IMR-90 (cell line): ENCODE data around the gene HYDIN. TPM values are rescaled to one million over a fixed set of nuclear protein-coding genes. Genes with fewer than 3 reads are reported as not detected.

Experiments
- ATAC-seq: fragments of 200-7000 bp; cut with Tn5 transposase; 2 replicates; pipeline ENCODE4 v1.9.1; 2020; ENCODE audit warnings: low read depth, mild to moderate bottlenecking, moderate library complexity
- BruUV-seq: library from RNA; stranded (reverse); fragments of 400-500 nt; replicated peaks from 2 replicates; lab custom pipeline; 2021; lab: Mats Ljungman, UMichigan
- CTCF ChIA-PET: fragments of 300-600 bp; formaldehyde crosslinking; extraction: SDS; loops from one replicate; lab custom pipeline; 2021; ENCODE audit warnings: antibody characterized with exemption; lab: Yijun Ruan, JAX
- POLR2A ChIA-PET: fragments of 300-600 bp; sonication (Branson Sonifier 250); formaldehyde crosslinking; loops from one replicate; lab custom pipeline; 2022; ENCODE audit warnings: antibody characterized with exemption; ENCODE audit not compliant: unreplicated experiment; lab: Charles Lee
- DNase-seq: peaks from one replicate; pipeline ENCODE4 v3.0.0; 2013
- H2AFZ ChIP-seq: replicated peaks from 2 replicates; pipeline ENCODE3; 2013; ENCODE audit warnings: low read length, mild to moderate bottlenecking; ENCODE audit not compliant: poor library complexity
- H2AK5ac ChIP-seq: 2 replicates; pipeline ENCODE4 v1.6.1; 2013; ENCODE audit warnings: low read depth, low read length, inconsistent platforms
- H2AK9ac ChIP-seq: replicated peaks from 2 replicates; pipeline ENCODE3; 2013; ENCODE audit warnings: mild to moderate bottlenecking, low read depth, low read length, moderate library complexity; ENCODE audit not compliant: poor library complexity
- H2BK120ac ChIP-seq: 2 replicates; pipeline ENCODE4 v1.6.1; 2013; ENCODE audit warnings: low read depth, low read length, inconsistent platforms
- H2BK15ac ChIP-seq: 3 replicates; pipeline ENCODE4 v1.6.1; 2013; ENCODE audit warnings: low read depth, low read length, inconsistent platforms
- H2BK20ac ChIP-seq: 2 replicates; pipeline ENCODE4 v1.6.1; 2013; ENCODE audit warnings: low read depth, mild to moderate bottlenecking, inconsistent platforms, low read length, moderate library complexity
- H2BK5ac ChIP-seq: 2 replicates; pipeline ENCODE4 v1.6.1; 2013; ENCODE audit warnings: mild to moderate bottlenecking, low read depth, low read length, inconsistent platforms; ENCODE audit not compliant: poor library complexity, severe bottlenecking
- H3K14ac ChIP-seq: replicated peaks from 2 replicates; pipeline ENCODE4 v1.6.1; 2013; ENCODE audit warnings: low read depth, low read length, inconsistent platforms
- H3K18ac ChIP-seq: 2 replicates; pipeline ENCODE4 v1.6.1; 2013; ENCODE audit warnings: low read depth, low read length, control low read depth
- H3K23ac ChIP-seq: 2 replicates; pipeline ENCODE4 v1.6.1; 2013; ENCODE audit warnings: low read depth, low read length, inconsistent platforms
- H3K27ac ChIP-seq: 2 replicates; pipeline ENCODE4 v1.5.1; 2013; ENCODE audit warnings: mild to moderate bottlenecking, control low read depth, low read length; ENCODE audit not compliant: insufficient read depth
- H3K27me3 ChIP-seq: 2 replicates; pipeline ENCODE4 v1.6.1; 2013; ENCODE audit warnings: low read length; ENCODE audit not compliant: control insufficient read depth, insufficient read depth
- H3K36me3 ChIP-seq: 2 replicates; pipeline ENCODE4 v1.6.1; 2013; ENCODE audit warnings: low read length, mixed read lengths; ENCODE audit not compliant: control insufficient read depth, insufficient read depth
- H3K4ac ChIP-seq: 2 replicates; pipeline ENCODE4 v1.6.1; 2013; ENCODE audit warnings: low read depth, low read length, inconsistent platforms
- H3K4me1 ChIP-seq: 2 replicates; pipeline ENCODE4 v1.6.1; 2013; ENCODE audit warnings: low read length, mixed read lengths; ENCODE audit not compliant: control insufficient read depth, insufficient read depth
- H3K4me2 ChIP-seq: 2 replicates; pipeline ENCODE4 v1.6.1; 2013; ENCODE audit warnings: low read depth, mild to moderate bottlenecking, control low read depth, low read length, moderate library complexity
- H3K4me3 ChIP-seq: 2 replicates; pipeline ENCODE4 v1.5.1; 2013; ENCODE audit warnings: low read depth, mild to moderate bottlenecking, control low read depth, low read length, moderate library complexity; ENCODE audit not compliant: insufficient read depth
- H3K56ac ChIP-seq: 2 replicates; pipeline ENCODE4 v1.6.1; 2013; ENCODE audit warnings: low read length, inconsistent platforms; ENCODE audit not compliant: insufficient read depth; ENCODE audit errors: extremely low read depth
- H3K79me1 ChIP-seq, 2 experiments: 2 replicates each; pipeline ENCODE4 v1.6.1; 2013; ENCODE audit warnings: low read length in 2 of 2, inconsistent platforms in 1 of 2, low read depth in 1 of 2
- H3K9ac ChIP-seq: 2 replicates; pipeline ENCODE4 v1.6.1; 2013; ENCODE audit warnings: low read depth, low read length, control low read depth
- H3K9me1 ChIP-seq: 2 replicates; pipeline ENCODE4 v1.6.1; 2013; ENCODE audit warnings: low read length, inconsistent platforms; ENCODE audit not compliant: insufficient read depth
- H3K9me3 ChIP-seq: 2 replicates; pipeline ENCODE4 v1.6.1; 2013; ENCODE audit warnings: low read length; ENCODE audit not compliant: control insufficient read depth, insufficient read depth
- H4K20me1 ChIP-seq: 2 replicates; pipeline ENCODE4 v1.6.1; 2013; ENCODE audit warnings: low read length, inconsistent platforms; ENCODE audit not compliant: insufficient read depth
- H4K5ac ChIP-seq: 2 replicates; pipeline ENCODE4 v1.6.1; 2013; ENCODE audit warnings: mild to moderate bottlenecking, low read depth, low read length, control low read depth
- H4K8ac ChIP-seq, 2 experiments: 2 replicates each; pipeline ENCODE4 v1.6.1; 2013; ENCODE audit warnings: low read depth in 2 of 2, low read length in 2 of 2, control low read depth in 1 of 2, inconsistent platforms in 1 of 2
- H4K91ac ChIP-seq: 2 replicates; pipeline ENCODE4 v1.6.1; 2013; ENCODE audit warnings: low read depth, low read length, inconsistent platforms; ENCODE audit not compliant: insufficient read depth
- CEBPB ChIP-seq: IDR thresholded peaks from 2 replicates; pipeline ENCODE4 v1.6.1; 2012; ENCODE audit warnings: low read depth, low read length, improper control_type of control experiment
- CTCF ChIP-seq: conservative IDR thresholded peaks from 2 replicates; pipeline ENCODE4 v1.5.1; 2012; ENCODE audit warnings: mild to moderate bottlenecking, low read depth, low read length, improper control_type of control experiment
- ELK1 ChIP-seq: fragments of 150-350 bp; IDR thresholded peaks from 2 replicates; pipeline ENCODE4 v1.6.1; 2016; ENCODE audit warnings: low read depth, mild to moderate bottlenecking, low read length, moderate library complexity, borderline replicate concordance
- FOS ChIP-seq: fragments of 150-350 bp; IDR thresholded peaks from 2 replicates; pipeline ENCODE4 v1.6.1; 2016; ENCODE audit warnings: low read depth, low read length
- MAFK ChIP-seq: IDR thresholded peaks from 2 replicates; pipeline ENCODE4 v1.6.1; 2012; ENCODE audit warnings: low read depth, low read length, improper control_type of control experiment
- MXI1 ChIP-seq: IDR thresholded peaks from 2 replicates; pipeline ENCODE4 v1.6.1; 2012; ENCODE audit warnings: low read depth, mild to moderate bottlenecking, low read length, moderate library complexity, borderline replicate concordance
- POLR2A ChIP-seq: IDR thresholded peaks from 2 replicates; pipeline ENCODE4 v1.6.1; 2012; ENCODE audit warnings: mild to moderate bottlenecking, low read depth, low read length
- RFX5 ChIP-seq: IDR thresholded peaks from 2 replicates; pipeline ENCODE4 v1.8.0; 2012; ENCODE audit warnings: low read depth, mild to moderate bottlenecking, low read length, moderate library complexity
- SMC3 ChIP-seq: fragments of 150-350 bp; IDR thresholded peaks from 2 replicates; pipeline ENCODE4 v1.6.1; 2016; ENCODE audit warnings: low read depth, mild to moderate bottlenecking, antibody characterized with exemption, low read length, moderate library complexity
- WGBS, 2 experiments: methylation state at CpG; one replicate each; pipeline versions ENCODE4 v1.1.5 to v1.1.7; 2013; ENCODE audit warnings: missing lambda C conversion rate in 2 of 2; ENCODE audit not compliant: insufficient read length in 1 of 2; ENCODE audit errors: extremely low coverage in 2 of 2; 5-methylcytosine and 5-hydroxymethylcytosine counted together
- dilution Hi-C: fragments of 300-500 bp; cut with HindIII; formaldehyde crosslinking; loops from one replicate; pipeline ENCODE4 v1.14.3; 2018; ENCODE audit warnings: low sequenced_read_pairs; ENCODE audit not compliant: unreplicated experiment
- in situ Hi-C: fragments of 300-500 bp; cut with MboI; formaldehyde crosslinking; loops from 3 replicates; pipeline ENCODE4 v1.14.3; 2019; ENCODE audit warnings: low sequenced_read_pairs, inconsistent platforms, mixed read lengths
- intact Hi-C: fragments of 100-400 bp; cut with micrococcal nuclease; formaldehyde crosslinking; loops from 2 replicates; pipeline ENCODE4 v1.10.0; 2022
- polyA plus RNA-seq, 3 experiments: library from polyadenylated mRNA; depleted of rRNA; stranded (reverse); fragments of >200 nt; gene quantifications; 2 replicates each; pipeline ENCODE4 v1.2.3, GENCODE V29; 2012; ENCODE audit warnings: low replicate concordance in 1 of 3
- total RNA-seq: library from RNA; depleted of rRNA; stranded (reverse); fragments of >200 nt; gene quantifications from 2 replicates; pipeline ENCODE4 v1.2.3, GENCODE V29; 2012

HYDIN gene
- total and polyA plus RNA-seq, 2 of the 4 experiments (the other 2 are of a cell fraction), result 0.18 to 0.27 TPM

GRCh38 chr16:70780546-70780945, 450.0 kb downstream of the HYDIN start:
- no peak overlapping the region for H3K4ac ChIP-seq
- peaks cover 0 to 16% of the 10 kb centered on the region in 2 experiments; a peak in 2 of 4 replicates for H3K79me1 ChIP-seq
- H3K56ac ChIP-seq, result no peak overlapping the region
- ChIA-PET CTCF (no interaction called here), POLR2A (no interaction called here)
- no peak overlapping the region for H3K4me3 ChIP-seq
- no peak overlapping the region for H3K27ac ChIP-seq
- BruUV-seq, result no TSS peak
- H4K91ac ChIP-seq, result no peak overlapping the region
- dilution Hi-C loops, result no loop called here
- H2BK120ac ChIP-seq, result no peak overlapping the region
- peaks cover 3% of the 10 kb centered on the region; the same call in 1 of the 2 replicates for H3K4me1 ChIP-seq
- peaks cover 9% of the 10 kb centered on the region; the same call in 1 of the 2 replicates for H4K20me1 ChIP-seq
- no peak overlapping the region for H4K5ac ChIP-seq
- H3K18ac ChIP-seq, result no peak overlapping the region
- DNase-seq, result no peak
- H2BK20ac ChIP-seq, result no peak overlapping the region
- H2AFZ ChIP-seq, result no peak overlapping the region
- ATAC-seq, result no peak
- intact Hi-C loops, result no loop called here
- no peak overlapping the region for H3K9ac ChIP-seq
- no peak for TF ChIP-seq ELK1
- TF ChIP-seq RFX5, result no peak
- no peak for TF ChIP-seq FOS
- TF ChIP-seq CTCF, result no peak
- TF ChIP-seq MAFK, result no peak
- no peak for TF ChIP-seq MXI1
- no peak for TF ChIP-seq SMC3
- TF ChIP-seq POLR2A, result no peak
- no peak for TF ChIP-seq CEBPB
- H3K9me1 ChIP-seq, result peaks cover 10% of the 10 kb centered on the region
- no peak overlapping the region for H2AK9ac ChIP-seq
- in situ Hi-C loops, result loop anchor here (10.0 to 25.0 kb wide), 3 partner anchors 507 to 707 kb away; partner anchors contain the start of genes CALB2, CMTR2 and ZNF19
- H3K36me3 ChIP-seq, result peaks cover 56% of the 10 kb centered on the region
- 84% methylated on average over 5 of the region's 10 CpGs; no CpG with 5 or more reads in 1 of the 2 experiments for WGBS, 2 experiments
- H2BK15ac ChIP-seq, result no peak overlapping the region
- H2BK5ac ChIP-seq, result no peak overlapping the region
- H3K27me3 ChIP-seq, result no peaks in the 10 kb centered on the region
- no peak overlapping the region for H3K14ac ChIP-seq
- no peak overlapping the region for H4K8ac ChIP-seq
- no peak overlapping the region for H3K23ac ChIP-seq
- H3K9me3 ChIP-seq, result peaks cover 2% of the 10 kb centered on the region; the same call in 1 of the 2 replicates
- no peak overlapping the region for H2AK5ac ChIP-seq
- no peak overlapping the region for H3K4me2 ChIP-seq
